ENCODE data around the gene TMEM244. TPM values are rescaled to one million over a fixed set of nuclear protein-coding genes. Genes with fewer than 3 reads are reported as not detected.

TMEM244 gene
- total RNA-seq, 4 donors from 2014 or later, result not detected

DNA sequence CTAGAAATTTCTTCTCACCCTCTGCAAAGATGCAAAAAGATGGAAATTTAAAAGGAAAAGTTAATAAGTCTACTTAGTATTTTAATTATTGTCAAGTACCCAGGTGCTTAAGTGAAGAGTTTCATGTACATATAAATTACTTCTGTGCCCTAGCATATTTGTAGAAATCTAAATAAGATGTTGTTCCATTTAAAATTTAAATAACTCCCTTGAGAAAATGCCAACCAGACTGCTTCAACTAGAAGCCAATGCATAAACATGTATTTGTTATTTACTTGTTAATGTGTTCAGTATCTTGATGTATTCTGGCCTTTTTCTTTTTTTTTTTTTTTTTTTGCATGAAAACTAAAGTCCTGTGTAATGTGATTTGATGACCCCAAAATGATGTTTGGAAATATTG lies 6.3 kb upstream of the TMEM244 start:
- DNase-seq (ENCODE audit: low spot score) (no peak), ATAC-seq (ENCODE audit: low FRiP score) (no peak)
- TF ChIP-seq, protein P1, sequence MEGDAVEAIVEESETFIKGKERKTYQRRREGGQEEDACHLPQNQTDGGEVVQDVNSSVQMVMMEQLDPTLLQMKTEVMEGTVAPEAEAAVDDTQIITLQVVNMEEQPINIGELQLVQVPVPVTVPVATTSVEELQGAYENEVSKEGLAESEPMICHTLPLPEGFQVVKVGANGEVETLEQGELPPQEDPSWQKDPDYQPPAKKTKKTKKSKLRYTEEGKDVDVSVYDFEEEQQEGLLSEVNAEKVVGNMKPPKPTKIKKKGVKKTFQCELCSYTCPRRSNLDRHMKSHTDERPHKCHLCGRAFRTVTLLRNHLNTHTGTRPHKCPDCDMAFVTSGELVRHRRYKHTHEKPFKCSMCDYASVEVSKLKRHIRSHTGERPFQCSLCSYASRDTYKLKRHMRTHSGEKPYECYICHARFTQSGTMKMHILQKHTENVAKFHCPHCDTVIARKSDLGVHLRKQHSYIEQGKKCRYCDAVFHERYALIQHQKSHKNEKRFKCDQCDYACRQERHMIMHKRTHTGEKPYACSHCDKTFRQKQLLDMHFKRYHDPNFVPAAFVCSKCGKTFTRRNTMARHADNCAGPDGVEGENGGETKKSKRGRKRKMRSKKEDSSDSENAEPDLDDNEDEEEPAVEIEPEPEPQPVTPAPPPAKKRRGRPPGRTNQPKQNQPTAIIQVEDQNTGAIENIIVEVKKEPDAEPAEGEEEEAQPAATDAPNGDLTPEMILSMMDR (IDR thresholded peaks at IDR 0.05), result no peak

DNA sequence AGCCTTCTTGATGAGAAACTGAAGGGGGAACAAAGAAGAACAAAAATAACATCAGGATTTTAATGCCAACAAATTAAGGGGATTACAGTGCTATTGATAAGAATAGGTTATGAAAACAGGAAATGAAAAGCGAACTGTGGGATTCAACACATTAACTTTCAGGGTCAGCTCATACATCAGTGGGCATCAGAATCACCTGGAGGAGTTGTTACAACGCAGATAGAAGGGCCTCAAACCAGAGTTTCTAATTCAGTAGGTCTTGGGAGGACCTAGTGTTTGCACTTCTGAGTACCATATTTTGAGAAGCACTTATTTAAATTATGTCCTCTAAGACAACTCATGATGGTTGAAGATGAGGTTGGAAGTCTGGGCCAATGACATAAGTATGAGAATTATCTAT lies 5.6 kb upstream of the TMEM244 start:
- DNase-seq (ENCODE audit: low spot score) (no peak), ATAC-seq (ENCODE audit: low FRiP score) (no peak)
- TF ChIP-seq, protein P1 (IDR thresholded peaks at IDR 0.05), result no peak

DNA sequence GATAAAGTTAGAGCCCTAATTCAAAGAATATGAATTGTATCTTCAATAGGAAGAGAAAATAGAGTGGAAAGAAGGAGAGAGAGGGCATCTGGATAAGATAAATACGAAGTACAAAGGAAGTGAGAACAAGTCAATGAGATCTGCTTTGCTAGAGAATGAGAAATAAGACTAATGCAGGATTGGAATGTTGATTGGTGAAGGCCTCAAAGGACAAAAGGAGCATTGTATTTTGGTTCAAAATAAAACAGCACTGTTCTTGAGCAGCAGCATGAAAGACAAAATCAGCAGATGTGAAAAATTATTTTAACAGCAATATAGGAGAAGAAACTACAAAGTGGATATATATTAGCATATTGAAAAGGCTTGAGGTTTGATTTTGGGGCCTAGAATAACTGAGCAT lies 5.1 kb upstream of the TMEM244 start:
- ATAC-seq (ENCODE audit: low FRiP score) (no peak), DNase-seq (ENCODE audit: low spot score) (no peak)
- TF ChIP-seq, protein P1 (IDR thresholded peaks at IDR 0.05), result no peak

DNA sequence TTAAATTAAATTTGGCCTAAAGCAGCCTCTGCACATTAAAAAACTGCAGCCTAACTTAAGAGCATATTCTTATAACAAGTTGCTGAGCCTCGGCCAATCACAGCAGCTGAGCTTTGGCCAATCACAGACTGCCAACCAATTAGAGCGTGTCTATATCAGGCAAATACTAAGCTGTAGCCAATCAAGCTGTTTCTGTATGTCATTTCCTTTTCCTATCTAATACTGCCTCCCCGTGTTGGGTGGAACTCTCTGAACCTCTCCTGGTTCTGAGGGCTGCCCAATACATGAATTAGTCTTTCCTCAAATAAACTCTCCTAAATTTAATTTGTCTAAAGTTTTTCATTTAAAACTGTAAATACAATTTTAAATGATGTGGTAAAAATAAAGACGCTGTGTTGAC lies 3.9 kb upstream of the TMEM244 start:
- DNase-seq (ENCODE audit: low spot score) (no peak), ATAC-seq (ENCODE audit: low FRiP score) (no peak)
- TF ChIP-seq, protein P1 (IDR thresholded peaks at IDR 0.05), result no peak

DNA sequence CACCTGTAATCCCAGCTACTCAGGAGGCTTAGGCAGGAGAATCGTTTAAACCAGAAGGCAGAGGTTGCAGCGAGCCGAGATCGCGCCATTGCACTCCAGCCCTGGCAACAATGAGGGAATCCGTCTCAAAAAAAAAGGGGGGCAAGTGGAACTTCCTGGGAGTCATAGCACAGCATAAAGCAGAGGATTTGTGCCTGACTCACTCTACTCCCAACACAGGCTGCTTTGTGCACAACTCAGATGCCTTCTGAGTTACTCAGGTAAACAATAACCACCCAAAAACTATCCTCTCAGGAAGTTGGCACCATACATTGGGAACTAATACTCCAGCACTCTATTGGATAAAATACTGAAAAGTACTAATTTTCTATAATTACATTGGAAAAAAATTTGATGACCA lies 2.5 kb upstream of the TMEM244 start:
- no peak for ATAC-seq (ENCODE audit: low FRiP score)
- DNase-seq (ENCODE audit: low spot score), result no peak
- TF ChIP-seq, protein P1 (IDR thresholded peaks at IDR 0.05), result no peak

DNA sequence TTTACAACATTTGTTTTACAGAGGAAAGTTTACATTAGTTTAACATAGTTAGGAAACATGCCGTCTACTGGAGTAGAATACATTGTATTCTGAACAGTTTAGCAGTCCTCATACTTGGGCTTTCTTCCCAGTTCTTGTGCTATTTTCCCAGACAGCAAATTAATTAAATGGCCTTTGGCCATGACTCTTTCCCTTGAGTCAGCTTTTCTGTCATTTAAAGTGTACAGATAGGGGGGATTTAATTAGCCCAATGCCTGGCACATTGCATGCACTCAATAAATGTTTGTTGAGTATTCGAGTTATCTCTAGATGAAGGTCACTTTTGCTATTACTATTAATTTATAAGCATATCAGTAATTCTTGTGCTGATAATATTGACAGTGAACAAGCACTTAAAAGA lies 1.6 kb downstream of the TMEM244 start:
- ATAC-seq (ENCODE audit: low FRiP score) (no peak), DNase-seq (ENCODE audit: low spot score) (no peak)
- TF ChIP-seq, protein P1 (IDR thresholded peaks at IDR 0.05), result no peak

DNA sequence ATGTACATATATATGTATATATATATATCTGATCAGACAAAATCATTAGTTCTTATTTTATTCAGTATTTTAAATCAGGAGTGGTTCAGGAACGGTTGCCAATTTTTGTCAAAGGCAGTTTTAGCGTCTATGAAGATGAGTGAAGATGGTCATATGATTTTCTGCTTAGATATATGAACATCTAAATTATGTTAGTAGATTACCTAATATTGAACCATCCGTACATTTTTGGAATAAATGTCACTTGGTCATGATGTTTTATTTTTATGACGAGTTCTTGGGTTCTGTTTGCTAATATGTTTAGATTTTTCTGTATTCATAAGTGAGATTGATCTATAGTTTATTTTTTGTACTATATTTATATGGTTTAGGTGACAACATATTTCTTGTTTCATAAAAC lies 3.3 kb downstream of the TMEM244 start:
- TF ChIP-seq, protein P1 (IDR thresholded peaks at IDR 0.05), result no peak
- DNase-seq (ENCODE audit: low spot score), result no peak
- no peak for ATAC-seq (ENCODE audit: low FRiP score)
